ENCODE measurements around the gene DIS3.
"Not testable (repeated sequence)": the region's sequence is repeated elsewhere in the genome, so short reads cannot be mapped to it uniquely, and the experiment has no call there.

Gene DIS3, protein sequence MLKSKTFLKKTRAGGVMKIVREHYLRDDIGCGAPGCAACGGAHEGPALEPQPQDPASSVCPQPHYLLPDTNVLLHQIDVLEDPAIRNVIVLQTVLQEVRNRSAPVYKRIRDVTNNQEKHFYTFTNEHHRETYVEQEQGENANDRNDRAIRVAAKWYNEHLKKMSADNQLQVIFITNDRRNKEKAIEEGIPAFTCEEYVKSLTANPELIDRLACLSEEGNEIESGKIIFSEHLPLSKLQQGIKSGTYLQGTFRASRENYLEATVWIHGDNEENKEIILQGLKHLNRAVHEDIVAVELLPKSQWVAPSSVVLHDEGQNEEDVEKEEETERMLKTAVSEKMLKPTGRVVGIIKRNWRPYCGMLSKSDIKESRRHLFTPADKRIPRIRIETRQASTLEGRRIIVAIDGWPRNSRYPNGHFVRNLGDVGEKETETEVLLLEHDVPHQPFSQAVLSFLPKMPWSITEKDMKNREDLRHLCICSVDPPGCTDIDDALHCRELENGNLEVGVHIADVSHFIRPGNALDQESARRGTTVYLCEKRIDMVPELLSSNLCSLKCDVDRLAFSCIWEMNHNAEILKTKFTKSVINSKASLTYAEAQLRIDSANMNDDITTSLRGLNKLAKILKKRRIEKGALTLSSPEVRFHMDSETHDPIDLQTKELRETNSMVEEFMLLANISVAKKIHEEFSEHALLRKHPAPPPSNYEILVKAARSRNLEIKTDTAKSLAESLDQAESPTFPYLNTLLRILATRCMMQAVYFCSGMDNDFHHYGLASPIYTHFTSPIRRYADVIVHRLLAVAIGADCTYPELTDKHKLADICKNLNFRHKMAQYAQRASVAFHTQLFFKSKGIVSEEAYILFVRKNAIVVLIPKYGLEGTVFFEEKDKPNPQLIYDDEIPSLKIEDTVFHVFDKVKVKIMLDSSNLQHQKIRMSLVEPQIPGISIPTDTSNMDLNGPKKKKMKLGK

DNA sequence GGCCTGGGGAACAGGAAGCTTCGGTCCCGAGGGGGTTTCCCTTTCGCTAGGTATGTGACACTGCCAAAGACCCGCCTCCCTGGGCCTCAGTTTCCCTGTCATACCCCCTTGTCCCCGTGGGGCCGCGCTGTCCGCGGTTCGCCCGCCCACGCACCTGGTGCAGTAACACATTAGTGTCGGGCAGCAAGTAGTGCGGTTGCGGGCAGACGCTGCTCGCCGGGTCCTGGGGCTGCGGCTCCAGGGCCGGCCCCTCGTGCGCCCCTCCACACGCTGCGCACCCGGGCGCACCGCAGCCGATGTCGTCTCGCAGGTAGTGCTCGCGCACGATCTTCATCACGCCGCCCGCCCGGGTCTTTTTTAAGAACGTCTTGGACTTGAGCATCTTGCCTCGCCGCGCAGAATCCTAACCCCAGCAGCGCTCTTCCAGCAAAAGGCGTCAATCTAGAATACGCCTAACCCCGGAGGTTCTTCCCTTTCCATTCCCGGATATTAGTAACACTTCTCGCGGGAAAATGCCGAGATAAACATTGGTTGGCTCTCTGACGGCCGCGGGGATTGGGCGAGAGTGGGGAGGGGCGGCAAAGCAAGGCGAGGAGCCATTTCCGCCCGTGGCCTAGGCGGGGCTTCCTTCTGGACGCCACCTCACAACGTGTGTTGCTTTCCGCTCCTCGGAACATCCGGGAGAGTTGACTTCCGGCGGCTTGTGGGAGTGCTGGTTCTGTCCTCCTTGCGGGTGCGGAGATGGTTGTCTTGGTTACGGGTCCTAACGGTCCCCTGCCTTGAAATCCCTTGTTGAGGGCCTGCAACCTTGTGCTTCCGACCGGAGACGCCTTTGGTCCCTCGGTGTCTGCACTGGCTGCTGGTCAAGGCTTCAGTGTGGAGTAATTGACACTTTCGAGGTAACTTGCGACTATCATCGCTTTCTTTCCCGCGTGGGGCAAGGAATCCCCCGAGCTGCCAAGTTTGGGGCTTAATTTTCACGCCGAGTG is at the start of gene DIS3, which contains the start of gene PIBF1:
TSS of gene DIS3 (minus strand) at position 450 of the 989 bp plus-strand sequence. CDS start at position 382, 68 bp downstream.
TSS of gene PIBF1 (plus strand) at position 683 of the 989 bp plus-strand sequence. CDS start 1,337 bp downstream, outside the sequence.
- peak; percentile 85 to 91 (median 89) for DNase-seq (ENCODE audit: low read depth in 3 of 3)

DNA sequence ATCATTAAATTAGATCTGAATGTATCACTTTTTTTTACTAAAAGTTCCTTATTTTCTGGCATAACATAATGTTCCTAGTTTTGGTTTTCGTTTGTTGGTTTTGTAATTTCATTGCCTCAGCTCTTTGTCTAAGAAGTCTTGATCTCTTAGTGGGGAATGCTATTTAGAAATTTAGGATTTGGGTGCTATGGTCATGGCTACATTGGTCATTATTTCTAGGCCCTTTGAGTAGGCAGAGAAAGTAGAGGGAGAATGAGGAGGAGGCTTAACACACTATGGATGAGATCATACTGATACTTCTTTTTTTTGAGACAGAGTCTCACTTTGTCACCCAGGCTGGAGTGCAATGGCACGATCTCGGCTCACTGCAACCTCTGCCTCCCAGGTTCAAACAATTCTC is 42.0 kb upstream of the DIS3 start:
- DNase-seq (ENCODE audit: low read depth in 3 of 3) = no peak

DNA sequence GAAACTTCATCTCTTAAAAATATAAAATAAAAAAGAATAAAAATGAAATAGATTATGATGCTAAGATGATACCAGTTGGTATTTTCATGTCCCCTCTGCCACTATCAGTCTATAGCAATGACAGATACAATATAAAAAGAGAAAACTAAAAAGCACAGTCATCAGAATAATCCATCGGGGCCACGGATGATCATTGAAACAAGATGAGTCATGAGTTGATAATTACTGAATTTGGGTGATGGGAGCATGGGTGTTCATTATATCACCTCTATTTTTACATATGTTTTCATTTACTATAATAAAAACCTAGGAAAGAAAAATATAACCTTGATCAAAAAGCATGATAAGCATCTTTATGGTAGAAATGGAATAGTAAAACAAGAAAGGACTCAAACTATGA is 41.4 kb upstream of the DIS3 start:
- DNase-seq (ENCODE audit: low read depth in 3 of 3) = no peak

DNA sequence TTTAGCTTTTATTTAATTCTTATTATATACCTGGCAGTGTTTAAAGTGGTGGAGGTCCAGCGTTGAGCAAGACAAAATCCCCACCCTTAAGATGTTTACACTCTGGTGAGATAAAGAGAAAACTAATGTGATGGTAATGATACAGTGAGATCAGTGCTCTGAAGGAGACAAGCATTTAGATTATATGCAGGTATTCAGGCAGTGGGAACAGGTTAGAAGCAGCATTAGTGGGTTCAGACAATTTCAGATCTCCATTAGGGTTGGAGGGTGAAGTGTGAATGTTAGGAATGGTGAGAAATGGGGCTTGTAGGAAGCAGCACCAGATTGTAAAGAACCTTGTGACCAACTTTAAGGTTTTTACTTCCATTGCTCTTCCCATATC is 39.2 kb upstream of the DIS3 start:
- DNase-seq (ENCODE audit: low read depth in 3 of 3) = no peak

DNA sequence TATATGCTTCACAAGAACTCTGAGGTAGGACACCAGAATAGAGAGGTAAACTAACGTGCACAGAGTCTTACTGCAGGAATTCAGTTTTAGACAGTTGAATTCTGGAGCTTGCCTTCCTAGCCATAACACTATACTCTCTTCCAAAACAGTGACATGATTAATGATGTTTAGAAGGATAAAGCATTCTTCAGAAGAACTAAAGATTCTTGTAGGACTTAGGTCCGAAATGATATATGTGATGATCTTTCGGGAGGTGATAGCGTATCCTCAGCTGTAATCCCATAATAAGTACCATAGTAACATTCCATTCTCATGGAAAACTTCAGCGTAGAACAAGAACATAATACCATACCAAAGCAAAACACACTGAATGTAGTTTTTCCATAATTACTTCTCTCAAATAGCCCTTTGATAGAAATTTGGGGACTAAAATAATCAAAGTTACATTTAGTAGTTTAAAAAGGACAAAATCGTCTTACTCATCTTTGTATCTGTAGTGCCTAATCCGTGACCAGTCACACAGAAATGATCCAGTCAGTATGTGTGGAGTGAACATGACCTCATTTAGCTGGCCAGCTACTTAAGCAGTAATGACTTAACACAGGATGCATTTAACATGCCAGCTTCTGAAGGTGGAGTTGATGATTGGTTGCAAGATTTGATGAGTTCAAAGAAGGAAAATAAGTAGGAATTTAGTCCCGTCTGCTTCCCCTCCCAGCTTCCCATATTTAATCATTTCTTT is 38.6 kb upstream of the DIS3 start:
- DNase-seq (ENCODE audit: low read depth in 3 of 3) = no peak

DNA sequence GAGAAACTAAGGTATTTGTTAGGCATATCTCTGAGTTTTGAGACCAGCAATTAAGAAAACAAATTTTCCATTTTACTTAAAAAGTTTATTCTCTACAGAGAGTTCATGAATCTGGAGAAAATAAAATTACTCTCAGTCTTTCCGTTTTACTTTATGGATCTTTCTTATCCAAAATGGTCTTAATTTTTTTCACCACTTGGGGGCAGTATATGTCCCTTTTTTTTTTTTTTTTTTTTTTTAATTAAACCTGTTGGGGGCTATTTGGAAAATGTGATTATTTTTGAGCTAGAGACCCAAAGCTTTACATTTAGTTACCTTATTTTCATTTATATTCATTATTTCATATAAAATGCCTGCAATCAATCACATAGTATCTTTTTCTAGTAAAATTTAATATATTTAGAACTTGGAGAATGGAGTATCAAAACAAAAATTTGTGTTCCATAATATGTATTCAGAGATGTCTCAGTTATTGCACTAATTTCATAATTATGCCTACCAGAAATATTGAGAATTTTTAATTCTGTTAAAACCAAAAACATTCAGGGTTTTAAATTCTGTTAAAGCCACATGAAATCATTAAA is 27.3 kb upstream of the DIS3 start:
- no peak for DNase-seq (ENCODE audit: low read depth in 3 of 3)

DNA sequence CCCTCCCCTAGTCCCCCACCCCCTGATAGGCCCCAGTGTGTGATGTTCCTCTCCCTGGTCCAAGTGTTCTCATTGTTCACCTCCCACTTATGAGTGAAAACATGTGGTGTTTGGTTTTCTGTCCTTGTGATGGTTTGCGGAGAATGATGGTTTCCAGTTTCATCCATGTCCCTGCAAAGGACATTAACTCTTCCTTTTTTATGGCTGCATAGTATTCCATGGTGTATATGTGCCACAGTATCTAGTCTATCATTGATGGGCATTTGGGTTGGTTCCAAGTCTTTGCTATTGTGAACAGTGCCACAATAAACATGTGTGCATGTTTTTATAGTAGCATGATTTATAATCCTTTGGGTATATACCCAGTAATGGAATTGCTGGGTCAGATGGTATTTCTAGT is 24.8 kb upstream of the DIS3 start:
- not testable (repeated sequence) for DNase-seq (ENCODE audit: low read depth in 3 of 3)

DNA sequence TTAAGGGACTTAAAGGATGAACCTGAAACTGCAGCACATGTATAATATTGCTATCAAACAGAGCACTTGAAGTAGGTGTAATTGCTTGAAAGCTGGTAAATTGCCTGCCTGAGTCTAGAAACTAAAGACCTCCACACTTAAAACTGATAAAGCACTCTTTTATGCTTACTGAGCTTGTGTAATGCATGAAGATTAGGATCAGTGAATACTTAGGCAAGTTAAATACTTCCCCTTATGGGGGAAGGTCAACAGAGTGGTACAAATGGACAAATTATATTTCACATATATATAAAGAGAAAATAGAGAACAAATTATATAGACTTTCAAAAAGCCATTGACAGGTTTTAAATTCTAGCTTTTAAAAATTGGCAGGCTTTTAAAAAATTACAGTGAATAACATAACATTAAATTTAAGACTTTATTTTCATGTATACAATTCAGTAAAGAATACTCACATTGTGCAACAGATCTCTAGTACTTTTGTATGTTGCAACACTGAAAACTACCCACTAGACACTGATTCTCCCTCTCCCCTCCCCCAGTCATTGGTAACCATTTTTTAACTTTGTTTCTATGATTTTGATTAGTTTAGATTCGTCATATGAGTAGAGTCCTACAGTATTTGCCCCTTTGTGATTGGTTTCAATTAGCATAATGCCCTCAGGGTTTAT is 24.1 kb upstream of the DIS3 start:
- no peak for DNase-seq (ENCODE audit: low read depth in 3 of 3)

DNA sequence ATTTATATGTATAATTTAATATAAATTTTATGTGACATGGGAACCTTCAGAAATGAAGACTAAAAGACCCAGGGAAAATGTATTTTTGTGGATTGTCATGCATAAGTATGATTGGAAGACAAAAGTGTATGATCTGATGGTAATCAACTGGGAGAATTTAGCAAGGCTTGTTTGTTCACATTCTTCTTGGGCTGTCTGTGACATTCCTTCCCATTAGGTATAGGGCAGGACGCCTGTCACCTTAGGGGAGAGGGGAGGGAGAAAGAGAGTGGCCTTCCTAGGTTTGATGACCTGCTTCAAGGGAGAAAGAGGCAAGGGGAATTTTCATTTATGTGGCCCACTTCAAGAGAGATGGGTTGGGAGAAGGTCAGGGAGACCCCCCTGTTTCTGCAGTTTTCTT is 22.6 kb upstream of the DIS3 start:
- no peak for DNase-seq (ENCODE audit: low read depth in 3 of 3)

DNA sequence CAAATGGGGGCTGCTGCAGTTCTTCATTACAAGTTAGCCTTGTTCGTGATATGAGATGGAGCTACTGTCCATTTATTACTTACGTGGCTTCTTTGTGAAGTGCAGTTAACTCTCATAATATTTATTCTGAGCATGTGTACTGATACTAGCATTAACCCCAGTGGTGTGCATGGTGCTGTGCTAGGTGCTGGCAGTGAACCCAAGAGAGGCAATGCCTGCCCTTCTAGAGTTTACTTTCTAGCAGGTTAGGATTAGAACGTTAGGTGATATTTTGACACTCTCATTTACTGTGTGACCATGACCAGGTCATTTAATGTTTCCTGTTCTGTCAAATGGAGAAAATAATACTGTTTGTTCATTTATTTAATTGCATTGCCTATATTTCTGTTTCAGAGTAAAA is 17.1 kb upstream of the DIS3 start:
- no peak for DNase-seq (ENCODE audit: low read depth in 3 of 3)

DNA sequence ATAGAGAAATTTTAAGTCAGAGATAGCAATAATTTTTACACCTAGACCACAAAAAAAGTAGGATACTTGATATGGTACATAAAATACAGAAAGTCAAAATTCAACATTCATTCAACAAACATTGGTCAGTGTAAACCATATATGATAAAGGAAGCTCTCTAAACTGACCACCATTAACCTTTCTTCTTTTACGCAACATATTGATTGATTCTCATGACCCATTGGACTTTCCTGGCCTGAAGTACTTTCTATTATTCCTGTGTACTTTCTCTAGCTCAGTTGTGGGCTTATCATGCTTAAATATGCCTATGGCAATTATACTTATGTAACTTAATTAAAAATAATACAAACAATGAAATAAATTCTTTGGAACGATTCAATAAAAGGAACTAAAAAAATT is 10.9 kb upstream of the DIS3 start:
- no peak for DNase-seq (ENCODE audit: low read depth in 3 of 3)

DNA sequence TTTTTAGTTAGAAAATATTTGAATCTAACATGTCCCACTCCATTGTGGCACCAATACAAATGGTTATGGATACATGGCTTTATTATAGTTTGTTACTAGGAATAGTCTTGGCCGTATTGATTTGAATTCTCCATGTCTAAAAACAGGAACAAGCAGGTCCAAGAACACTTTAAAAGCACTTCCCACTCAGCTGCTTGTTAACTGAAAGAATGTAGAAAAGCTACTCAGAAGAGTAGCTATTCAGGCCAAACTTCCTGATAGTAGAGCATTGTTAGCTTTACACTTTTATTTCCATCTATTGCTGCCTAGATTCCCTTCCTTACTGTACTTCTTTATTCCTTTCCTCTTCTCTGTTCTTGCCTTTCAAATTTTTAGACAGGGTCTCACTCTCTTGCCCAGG is 7.1 kb upstream of the DIS3 start:
- DNase-seq (ENCODE audit: low read depth in 3 of 3) = no peak

DNA sequence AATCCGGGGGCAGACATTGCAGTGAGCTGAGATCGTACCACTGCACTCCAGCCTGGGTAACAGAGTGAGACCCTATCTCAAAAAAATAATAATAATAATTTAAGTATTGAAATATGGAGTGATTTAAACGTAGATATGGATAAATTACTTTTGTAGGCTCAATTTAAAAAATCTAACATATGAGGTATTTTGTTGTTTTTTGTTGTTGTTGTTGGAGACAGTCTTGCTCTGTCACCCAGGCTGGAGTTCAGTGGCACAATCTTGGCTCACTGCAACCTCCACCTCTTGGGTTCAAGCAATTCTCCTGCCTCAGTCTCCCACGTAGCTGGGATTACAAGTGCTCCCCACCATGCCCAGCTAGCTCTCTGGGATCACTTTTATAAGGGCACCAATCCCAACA is 3.0 kb upstream of the DIS3 start:
- not testable (repeated sequence) for DNase-seq (ENCODE audit: low read depth in 3 of 3)

DNA sequence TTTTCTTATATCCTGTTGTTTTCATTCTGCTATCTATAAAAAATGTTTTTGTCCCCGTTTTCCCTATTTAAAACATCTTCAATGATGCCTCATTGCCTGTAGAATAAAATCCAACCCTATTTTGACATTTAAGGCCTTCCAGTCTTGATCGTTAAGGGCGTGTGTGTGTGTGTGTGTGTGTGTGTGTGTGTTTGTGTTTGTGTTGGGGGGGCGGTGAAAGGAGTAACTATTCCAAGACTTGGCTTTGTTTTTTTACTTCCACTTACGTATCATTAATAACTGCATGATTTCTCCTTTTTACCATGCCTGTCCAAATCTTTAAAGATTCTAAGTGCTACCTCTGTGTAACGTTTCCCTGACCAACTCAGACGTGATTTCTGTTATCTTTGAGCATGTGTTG is 1.0 kb upstream of the DIS3 start:
- DNase-seq (ENCODE audit: low read depth in 3 of 3) = no peak

DNA sequence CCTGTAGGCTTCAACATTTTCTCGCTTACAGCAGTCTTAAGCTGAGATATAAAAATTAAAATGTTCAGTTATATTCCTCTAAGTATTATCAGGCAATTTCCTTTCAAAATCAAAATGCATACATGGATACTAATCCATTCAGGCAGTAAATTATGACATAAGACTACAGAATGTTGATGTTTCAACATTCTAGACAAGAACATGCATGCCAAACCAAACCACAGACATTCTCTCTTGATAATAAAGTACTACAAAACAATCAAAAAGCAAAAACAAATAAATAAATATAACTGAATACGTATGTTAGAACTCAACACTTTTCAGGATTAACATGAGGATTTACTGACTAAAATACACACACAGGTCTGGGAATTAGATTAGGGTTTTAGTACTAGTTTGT is 7.7 kb downstream of the DIS3 start:
- no peak for DNase-seq (ENCODE audit: low read depth in 3 of 3)

DNA sequence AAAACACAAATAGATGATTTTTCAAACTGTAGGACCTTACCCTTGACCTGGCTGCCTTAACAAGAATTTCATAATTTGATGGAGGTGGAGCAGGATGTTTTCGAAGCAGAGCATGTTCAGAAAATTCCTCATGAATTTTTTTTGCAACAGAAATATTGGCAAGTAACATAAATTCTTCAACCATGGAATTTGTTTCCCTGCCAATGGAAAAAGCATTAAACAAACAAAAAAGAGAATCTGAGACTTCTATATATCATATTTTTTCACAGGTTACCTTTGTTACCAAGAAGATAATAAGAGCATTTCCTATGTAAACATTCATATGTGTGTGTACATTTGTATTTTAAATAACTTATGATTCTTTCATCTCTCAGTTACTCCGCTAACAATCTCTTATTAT is 18.3 kb downstream of the DIS3 start:
- DNase-seq (ENCODE audit: low read depth in 3 of 3) = no peak

DNA sequence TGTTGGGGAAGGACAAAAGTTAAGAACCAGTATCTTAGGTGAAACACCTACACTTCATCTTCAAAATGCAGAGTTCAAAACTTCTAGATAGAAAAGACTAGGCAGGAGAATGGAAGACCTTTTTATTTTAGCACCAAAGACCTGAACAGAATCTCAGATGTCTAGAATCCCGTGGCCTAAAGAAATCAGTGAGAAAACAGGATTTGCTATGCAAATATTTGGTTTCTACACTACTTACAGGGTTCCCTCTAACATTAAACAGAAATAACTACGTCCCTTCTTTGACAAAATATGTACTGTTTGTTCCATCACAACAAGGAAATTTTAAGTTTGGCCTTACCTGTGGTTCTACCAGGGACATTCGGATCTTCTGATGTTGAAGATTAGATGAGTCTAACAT is 21.5 kb downstream of the DIS3 start:
- DNase-seq (ENCODE audit: low read depth in 3 of 3) = no peak

DNA sequence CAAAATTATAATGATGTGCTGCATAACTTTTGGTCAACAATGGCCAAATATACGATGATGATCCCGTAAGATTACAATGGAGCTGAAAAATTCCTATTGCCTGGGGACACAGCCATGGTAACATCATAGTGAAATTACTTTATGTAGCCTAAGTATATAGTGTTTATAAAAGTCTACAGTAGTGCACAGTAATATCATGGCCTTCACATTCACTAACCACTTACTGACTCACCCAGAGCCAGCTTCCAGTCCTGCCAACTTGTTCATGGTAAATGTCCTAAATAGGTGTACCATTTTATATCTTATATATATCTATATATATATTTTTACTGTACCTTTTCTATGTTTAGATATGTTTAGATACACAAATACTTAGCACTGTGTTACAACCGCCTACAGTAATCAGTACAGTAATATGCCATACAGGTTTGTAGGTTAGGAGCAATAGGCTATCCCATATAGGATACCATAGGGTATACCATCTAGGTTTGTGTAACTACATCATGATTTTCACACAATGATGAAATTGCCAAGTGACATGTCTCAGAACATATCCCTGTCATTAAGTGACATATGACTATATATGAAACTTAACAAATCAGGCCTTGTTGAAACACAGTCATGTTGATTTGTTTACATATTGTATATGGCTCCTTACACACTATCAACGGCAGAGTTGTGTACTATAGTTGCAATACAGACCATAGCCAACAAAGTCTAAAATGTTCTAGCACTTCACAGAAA is 23.7 kb downstream of the DIS3 start:
- no peak for DNase-seq (ENCODE audit: low read depth in 3 of 3)

DNA sequence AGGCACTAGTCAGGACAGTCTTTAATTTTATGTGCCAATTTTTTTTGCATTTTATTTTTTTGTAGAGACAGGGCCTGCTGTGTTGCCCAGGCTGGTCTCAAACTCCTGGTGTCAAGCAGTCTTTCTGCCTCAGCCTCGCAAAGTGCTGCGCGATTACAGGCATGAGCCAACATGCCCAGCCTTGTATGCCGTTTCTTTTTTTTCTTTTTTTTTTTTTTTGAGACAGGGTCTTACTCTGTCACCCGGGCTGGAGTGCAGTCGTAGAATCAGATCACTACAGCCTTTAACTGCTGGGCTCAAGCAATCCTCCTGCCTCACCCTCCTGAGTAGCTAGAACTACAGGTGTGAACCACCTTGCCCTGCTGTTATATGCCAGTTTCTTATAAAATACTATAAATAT is 27.6 kb downstream of the DIS3 start:
- no peak for DNase-seq (ENCODE audit: low read depth in 3 of 3)

Measured in stimulated activated CD4-positive, alpha-beta T cell treated with anti-CD3 and anti-CD28 coated beads, TNF-alpha, amount 100 ng/mL, for 4 hours (primary cell).